Measurements from ENCODE around the gene TRPC4AP.

DNA sequence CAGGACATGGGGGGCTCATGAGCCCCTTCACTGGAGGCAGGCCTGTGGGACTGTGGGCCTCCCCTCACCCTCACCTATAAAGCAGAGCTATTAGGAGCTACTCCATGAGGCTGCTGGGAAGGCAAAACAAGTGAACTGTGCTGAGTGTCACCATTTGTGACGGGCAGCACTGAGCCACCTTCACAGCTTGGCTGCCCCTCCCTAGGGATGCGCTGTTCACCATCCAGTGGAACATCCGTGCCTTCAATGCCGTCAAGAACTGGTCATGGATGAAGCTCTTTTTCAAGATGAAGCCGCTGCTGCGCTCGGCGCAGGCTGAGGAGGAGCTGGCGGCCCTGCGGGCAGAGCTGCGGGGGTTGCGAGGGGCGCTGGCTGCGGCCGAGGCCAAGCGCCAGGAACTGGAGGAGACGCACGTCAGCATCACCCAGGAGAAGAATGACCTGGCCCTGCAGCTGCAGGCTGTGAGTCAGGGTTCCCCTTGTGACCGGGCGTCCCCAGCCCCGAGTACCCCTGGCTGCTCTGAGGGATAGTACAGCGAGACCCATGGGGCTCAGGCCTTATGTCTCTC is 98.6 kb downstream of the TRPC4AP start:
- TF ChIP-seq, protein P1, sequence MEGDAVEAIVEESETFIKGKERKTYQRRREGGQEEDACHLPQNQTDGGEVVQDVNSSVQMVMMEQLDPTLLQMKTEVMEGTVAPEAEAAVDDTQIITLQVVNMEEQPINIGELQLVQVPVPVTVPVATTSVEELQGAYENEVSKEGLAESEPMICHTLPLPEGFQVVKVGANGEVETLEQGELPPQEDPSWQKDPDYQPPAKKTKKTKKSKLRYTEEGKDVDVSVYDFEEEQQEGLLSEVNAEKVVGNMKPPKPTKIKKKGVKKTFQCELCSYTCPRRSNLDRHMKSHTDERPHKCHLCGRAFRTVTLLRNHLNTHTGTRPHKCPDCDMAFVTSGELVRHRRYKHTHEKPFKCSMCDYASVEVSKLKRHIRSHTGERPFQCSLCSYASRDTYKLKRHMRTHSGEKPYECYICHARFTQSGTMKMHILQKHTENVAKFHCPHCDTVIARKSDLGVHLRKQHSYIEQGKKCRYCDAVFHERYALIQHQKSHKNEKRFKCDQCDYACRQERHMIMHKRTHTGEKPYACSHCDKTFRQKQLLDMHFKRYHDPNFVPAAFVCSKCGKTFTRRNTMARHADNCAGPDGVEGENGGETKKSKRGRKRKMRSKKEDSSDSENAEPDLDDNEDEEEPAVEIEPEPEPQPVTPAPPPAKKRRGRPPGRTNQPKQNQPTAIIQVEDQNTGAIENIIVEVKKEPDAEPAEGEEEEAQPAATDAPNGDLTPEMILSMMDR (IDR thresholded peaks at IDR 0.05) = no peak
- TF ChIP-seq POLR2A (IDR thresholded peaks at IDR 0.05) (no peak), POLR2AphosphoS5 (IDR thresholded peaks at IDR 0.05) (no peak), EP300 (IDR thresholded peaks at IDR 0.05) (no peak)

All from suprapubic skin (tissue), 4 donors.